Measurements from ENCODE around the gene COX8A.

Gene COX8A

DNA sequence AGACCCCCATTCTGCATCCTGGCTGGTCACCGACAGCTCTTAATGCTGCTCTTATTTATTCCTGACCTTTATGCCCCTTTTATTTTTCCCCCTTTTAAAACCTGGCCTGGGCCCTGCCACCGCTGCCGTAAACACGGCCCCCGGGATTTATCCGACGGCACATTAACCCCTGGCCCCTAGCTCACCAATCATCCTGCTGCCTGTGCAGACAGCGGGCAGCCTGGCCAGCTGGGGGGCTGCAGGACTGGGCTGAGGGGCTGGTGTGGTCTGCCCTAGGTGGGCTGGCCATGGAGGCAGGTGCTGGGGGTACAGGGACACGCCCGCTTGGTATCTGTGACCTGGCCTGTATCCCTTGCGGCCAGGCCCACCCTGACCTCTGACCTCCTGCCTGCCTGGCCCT is 39.9 kb downstream of the COX8A start:
- TF ChIP-seq, protein P1, sequence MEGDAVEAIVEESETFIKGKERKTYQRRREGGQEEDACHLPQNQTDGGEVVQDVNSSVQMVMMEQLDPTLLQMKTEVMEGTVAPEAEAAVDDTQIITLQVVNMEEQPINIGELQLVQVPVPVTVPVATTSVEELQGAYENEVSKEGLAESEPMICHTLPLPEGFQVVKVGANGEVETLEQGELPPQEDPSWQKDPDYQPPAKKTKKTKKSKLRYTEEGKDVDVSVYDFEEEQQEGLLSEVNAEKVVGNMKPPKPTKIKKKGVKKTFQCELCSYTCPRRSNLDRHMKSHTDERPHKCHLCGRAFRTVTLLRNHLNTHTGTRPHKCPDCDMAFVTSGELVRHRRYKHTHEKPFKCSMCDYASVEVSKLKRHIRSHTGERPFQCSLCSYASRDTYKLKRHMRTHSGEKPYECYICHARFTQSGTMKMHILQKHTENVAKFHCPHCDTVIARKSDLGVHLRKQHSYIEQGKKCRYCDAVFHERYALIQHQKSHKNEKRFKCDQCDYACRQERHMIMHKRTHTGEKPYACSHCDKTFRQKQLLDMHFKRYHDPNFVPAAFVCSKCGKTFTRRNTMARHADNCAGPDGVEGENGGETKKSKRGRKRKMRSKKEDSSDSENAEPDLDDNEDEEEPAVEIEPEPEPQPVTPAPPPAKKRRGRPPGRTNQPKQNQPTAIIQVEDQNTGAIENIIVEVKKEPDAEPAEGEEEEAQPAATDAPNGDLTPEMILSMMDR (IDR thresholded peaks at IDR 0.05; ENCODE audit: low read length, missing control alignments) = no peak
- H3K4me3 ChIP-seq (replicated peaks; ENCODE audit: low read depth, low read length) = no peak overlapping the region
- no peak for DNase-seq (ENCODE audit: low read depth)

DNA sequence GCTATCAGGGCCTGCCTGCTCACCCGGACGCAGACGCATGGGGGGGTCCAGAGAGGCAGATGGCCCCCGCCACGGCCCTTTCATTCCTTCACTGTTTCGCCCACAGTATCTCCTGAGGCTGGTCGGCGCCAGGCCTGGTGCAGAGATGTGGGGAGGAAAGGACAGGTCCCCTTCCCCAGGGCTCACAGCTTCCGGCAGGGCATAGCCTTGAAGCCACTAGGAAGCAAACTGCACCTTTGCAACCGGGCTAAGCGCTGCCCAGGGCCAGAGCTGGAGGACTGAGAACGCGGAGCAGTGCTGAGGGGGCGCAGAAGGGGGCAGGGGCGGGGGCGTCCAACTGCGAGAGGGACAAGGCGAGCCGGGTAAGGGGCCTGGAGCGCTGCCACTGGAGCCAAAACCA is 41.1 kb downstream of the COX8A start:
- no peak for DNase-seq (ENCODE audit: low read depth)
- TF ChIP-seq, protein P1 (IDR thresholded peaks at IDR 0.05; ENCODE audit: low read length, missing control alignments) = no peak
- no peak overlapping the region for H3K4me3 ChIP-seq (replicated peaks; ENCODE audit: low read depth, low read length)

DNA sequence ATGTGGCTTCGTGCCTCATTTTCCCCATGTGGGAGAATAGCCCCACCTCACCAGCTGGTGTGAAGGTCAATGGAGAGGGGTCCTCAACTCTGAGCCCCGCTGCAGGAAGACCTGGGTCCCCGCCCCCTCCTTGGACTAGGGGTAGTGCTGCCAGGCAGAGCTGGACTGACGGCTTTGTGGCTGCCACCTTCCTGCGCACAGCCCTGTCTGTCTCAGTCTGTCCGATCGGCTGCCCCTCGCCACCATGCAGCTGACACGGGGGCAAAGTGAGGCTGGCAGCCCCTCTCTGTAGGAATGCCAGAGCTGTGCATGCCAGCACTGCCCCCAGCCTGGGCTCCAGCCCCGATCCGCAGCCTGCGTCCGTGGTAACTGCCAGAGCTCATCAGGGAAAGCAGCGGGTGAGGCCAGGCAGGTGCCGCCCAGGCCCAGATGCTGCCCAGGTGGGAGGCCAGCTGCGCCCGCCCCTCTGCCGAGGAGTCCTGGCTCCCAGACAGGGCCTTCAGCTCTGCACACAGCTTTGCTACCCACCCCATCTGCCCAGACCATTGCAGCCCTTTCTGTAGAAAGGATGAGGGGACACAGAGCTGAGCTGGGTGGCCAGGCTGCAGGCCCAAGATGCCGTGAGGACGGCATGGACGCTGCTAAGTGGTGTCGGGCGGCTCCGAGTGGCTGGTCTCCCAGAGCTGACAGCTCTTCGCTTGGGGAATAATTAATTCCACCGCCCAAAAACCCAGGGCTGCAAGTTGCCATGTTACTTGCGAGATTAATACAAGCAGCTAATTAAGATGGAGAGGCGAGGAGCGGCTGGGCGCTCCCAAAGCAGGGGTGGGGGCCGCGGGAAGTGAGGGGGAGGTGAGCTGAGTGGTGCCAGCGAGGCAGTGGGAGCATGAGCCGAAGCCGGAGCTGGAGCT is 41.8 kb downstream of the COX8A start:
- no peak overlapping the region for H3K4me3 ChIP-seq (replicated peaks; ENCODE audit: low read depth, low read length)
- TF ChIP-seq, protein P1 (IDR thresholded peaks at IDR 0.05; ENCODE audit: low read length, missing control alignments) = no peak

DNA sequence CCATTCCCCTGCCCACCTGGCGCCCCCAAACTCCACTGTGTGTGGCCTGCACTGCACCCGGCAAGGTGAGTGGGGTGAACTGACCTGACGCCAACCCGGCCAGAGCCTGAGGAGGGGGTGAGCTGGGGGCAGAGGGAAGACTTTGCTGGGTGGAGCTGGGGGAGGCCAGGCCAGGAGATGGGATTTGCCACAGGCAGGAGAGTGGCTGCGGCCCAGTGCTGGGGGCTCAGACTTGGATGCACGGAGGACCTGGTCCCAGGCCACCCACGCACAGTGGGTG is 43.5 kb downstream of the COX8A start:
- H3K4me3 ChIP-seq (replicated peaks; ENCODE audit: low read depth, low read length) = no peak overlapping the region
- TF ChIP-seq, protein P1 (IDR thresholded peaks at IDR 0.05; ENCODE audit: low read length, missing control alignments) = no peak
- no peak for DNase-seq (ENCODE audit: low read depth)

More for the DNA sequence above, 41.8 kb downstream of the COX8A start:
- no peak for DNase-seq (ENCODE audit: low read depth)

DNA sequence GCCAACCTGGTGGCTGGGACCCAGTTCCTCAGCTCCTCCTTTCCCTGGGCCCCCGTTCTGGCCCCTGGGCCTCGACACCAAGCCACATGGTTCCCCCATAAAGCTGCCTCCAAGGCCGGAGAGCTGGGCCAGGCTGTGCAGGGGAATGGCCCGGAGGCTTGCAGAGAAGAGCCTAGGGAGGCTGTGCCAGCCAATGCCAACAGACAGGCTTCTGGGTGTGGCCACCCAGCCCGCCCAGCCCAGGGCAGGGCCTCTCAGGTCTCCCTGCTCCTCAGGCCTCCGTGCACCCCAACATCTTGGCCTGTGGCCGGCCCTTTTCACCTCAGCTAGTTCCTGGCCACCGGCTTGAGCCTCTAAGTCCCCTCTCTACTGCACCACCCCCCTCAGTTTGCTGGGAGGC is 43.9 kb downstream of the COX8A start:
- TF ChIP-seq, protein P1 (IDR thresholded peaks at IDR 0.05; ENCODE audit: low read length, missing control alignments) = no peak
- H3K4me3 ChIP-seq (replicated peaks; ENCODE audit: low read depth, low read length) = no peak overlapping the region
- DNase-seq (ENCODE audit: low read depth) = no peak

DNA sequence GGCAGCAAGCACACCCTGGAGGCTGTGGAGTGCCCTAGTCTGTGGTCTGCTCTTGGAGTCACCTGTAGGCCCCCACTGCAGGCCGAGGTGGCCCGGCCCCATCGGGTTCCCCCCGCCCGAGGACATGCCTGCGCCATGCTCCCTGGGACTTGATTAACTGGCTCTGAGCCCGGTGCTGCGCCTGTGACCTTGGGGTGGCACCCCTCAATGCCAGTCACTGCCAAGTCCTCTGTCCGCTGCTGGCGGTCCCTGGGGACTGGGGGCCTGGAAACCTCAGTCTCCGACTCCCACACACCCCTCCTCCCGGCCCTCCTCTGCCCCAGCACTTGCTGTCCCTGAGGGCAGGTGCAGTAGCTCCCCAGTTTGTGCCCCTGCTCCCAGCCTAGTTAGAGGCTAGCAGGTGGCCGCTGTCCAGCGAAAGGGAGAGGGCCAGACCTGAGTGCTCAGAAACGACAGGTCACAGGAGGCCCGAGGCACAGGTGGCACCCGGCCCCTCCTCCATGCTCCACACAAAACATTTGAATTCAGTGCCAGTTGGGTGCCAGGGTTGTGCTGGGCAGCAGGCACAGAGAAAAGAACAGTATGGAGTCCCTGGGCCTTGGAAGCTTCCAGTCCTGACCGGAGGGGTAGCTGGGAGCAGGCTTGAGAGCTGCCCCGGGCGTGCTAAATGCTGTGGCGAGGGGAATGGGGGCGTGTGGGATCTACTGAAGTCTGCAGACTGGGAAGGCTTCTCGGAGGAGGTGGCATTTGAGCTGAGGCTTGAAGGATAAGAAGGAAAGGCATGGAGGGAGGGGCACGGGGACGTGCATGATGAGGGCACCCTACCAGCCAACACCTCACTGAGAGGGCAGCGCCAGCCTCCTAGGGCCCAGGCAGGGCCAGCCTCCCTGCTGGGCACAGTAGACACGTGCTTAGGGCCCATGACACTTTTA is 45.0 kb downstream of the COX8A start:
- TF ChIP-seq, protein P1 (IDR thresholded peaks at IDR 0.05; ENCODE audit: low read length, missing control alignments) = no peak

More for the DNA sequence above, 45.0 kb downstream of the COX8A start:
- no peak overlapping the region for H3K4me3 ChIP-seq (replicated peaks; ENCODE audit: low read depth, low read length)
- DNase-seq (ENCODE audit: low read depth) = no peak
